Stimulated activated CD4-positive, alpha-beta T cell treated with anti-CD3 and anti-CD28 coated beads, Interleukin-15, amount 100 ng/mL, for 48 hours (primary cell): ENCODE measurements around the gene ZMYM5.
"Not testable (repeated sequence)": the region's sequence is repeated elsewhere in the genome, so short reads cannot be mapped to it uniquely, and the experiment has no call there.

Source experiments
- DNase-seq, 2 donors: peaks; one replicate each; pipeline ENCODE4 v3.0.0-alpha.2; 2020; ENCODE audit warnings: low read depth in 2 of 2

Gene ZMYM5

DNA sequence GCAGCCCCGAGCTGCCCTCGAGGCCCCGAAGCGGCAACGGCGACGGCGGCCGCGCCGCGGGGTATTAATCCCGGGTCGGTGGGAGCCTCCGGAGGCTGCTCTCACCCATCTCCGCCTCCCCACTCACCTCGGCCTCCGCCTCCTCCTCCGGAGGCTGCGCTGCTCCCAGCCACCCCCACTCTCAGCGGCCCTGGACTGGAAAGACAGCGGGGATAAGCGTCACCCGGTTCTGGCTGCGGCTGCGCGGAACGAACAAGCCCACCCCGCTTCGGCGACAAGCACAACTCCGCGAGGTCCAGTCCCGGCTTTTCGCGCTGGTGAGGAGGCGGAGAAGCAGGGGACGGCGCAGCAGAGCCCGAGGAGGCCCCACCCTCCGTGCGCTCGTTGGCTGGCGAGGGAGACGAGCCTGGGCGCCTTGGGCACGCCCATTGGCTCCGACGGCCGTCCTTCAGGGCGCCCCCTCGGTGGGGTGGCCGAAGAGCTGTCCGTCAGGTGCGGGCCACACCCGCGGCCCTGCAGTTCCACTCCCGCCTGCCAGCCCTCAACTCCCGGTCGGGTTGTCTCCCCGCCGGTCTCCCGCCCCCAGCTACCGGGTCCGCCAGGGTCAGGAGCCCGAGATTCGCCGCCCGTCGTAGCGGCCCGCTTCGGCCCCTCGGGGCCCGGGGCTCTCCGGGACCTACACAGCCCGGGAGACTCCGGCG lies at the start of gene ZMYM5:
Gene ZMYM5 (minus strand): TSS at position 327 of the 701 bp plus-strand sequence. CDS start 11,469 bp downstream, outside the sequence.
- peak; percentile 95 to 96 for DNase-seq

GRCh38 chr13:19910336-19911072 lies 47.1 kb upstream of the ZMYM5 start:
- DNase-seq, result no peak

- no peak for DNase-seq
These were observed 45.0 kb upstream of the ZMYM5 start for GRCh38 chr13:19908350-19908986.

- DNase-seq, result not testable (repeated sequence)
These were observed 42.2 kb upstream of the ZMYM5 start for GRCh38 chr13:19905487-19906195.

- DNase-seq, result no peak
These were observed 26.6 kb upstream of the ZMYM5 start for GRCh38 chr13:19890030-19890429.

- no peak for DNase-seq
These were observed 25.4 kb upstream of the ZMYM5 start for GRCh38 chr13:19888799-19889198.

DNA sequence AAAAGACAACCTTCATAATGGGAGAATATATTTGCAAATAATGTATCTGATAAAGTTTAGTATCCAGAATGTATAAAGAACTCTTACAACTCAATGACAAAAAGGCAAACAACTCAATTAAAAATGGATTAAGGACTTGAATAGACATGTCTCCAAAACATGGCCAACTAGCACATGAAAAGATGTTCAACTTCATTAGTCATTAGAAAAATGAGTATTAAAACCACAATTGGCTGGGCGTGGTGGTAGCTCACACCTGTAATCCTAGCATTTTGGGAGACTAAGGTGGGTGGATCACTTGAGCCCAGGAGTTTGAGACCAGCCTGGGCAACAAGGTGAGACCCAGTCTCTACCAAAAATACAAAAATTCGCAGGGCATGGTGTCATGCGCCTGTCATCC lies 18.8 kb upstream of the ZMYM5 start:
- no peak for DNase-seq

DNA sequence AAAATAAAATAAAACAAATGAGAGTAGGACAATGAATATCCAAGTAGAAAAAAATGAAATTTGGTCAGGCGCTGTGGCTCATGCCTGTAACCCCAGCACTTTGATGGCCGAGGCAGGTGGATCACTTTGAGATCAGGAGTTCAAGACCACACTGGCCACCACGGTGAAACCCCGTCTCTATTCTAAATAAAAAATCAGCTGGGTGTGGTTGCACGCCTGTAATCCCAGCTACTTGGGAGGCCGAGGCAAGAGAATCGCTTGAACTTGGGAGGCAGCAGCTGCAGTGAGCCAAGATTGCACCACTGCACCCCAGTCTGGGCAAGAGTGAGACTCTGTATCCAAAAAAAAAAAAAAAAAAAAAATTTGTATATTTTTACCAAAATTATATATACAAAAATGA lies 18.2 kb upstream of the ZMYM5 start:
- DNase-seq, result no peak

GRCh38 chr13:19864746-19865309 lies 1.4 kb upstream of the ZMYM5 start:
- DNase-seq, result peak; percentile 59 to 60

GRCh38 chr13:19864024-19864745 lies 736 bp upstream of the ZMYM5 start:
- DNase-seq, result peak; percentile 39 to 43

- DNase-seq, result peak; percentile 17 to 28
These were observed 752 bp downstream of the ZMYM5 start for GRCh38 chr13:19862481-19863313.

GRCh38 chr13:19861762-19862161 lies 1.7 kb downstream of the ZMYM5 start:
- DNase-seq, result no peak

GRCh38 chr13:19860884-19861655 lies 2.4 kb downstream of the ZMYM5 start:
- no peak for DNase-seq

DNA sequence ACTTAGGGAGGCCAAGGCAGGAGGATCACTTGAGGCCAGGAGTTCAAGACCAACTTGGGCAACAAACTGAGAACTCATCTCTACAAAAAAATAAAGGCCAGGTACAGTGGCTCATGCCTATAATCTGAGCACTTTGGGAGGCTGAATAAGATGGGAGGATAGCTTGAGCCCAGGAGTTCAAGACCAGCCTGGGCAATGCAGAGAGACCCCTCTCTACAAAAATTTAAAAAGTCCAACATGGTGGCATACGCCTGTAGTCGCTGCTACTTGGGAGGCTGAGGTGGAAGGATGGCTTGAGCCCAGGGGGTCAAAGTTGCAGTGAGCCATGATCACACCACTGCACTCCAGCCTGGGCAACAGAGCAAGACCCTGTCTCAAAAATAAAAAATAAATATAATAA lies 5.8 kb downstream of the ZMYM5 start:
- DNase-seq, result not testable (repeated sequence)

DNA sequence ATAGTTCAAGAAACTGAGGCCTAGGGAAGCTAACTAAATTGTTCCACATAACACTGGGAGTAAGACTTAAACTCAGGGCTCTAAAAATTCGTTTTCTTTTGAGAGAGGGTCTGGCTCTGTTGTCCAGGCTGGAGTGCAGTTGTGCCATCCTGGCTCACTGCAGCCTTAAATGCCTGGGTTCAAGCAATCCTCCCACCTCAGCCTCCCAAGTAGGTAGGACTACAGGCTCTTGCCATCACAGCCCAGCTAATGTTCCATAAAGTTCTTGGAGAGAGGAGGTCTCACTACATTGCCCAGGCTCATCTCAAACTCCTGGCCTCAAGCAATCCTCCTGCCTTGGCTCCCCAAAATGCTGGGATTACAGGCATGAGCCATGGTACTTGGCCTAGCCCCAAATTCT lies 10.7 kb downstream of the ZMYM5 start:
- DNase-seq, result no peak

GRCh38 chr13:19845758-19846157 lies 17.7 kb downstream of the ZMYM5 start:
- DNase-seq, result no peak

- no peak for DNase-seq
These were observed 24.6 kb downstream of the ZMYM5 start for GRCh38 chr13:19838865-19839275.

DNA sequence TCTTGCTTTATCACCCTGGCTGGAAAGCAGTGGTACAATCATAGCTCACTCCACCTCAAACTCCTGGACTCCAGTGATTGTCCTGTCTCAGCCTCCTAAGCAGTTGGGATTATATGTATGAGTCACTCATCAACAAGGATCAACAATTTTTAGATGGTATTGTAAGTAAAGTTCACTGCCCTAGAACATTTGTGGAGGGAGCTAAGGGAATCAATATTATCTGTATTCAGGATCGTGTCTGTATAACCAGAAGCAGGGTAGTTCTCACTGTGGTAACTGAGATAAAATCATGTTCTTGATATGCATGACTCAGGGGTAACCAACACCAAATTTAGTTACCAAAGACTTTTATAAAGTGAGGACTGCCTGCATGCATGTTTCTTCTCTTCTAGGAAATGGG lies 27.0 kb downstream of the ZMYM5 start:
- DNase-seq, result no peak

- no peak for DNase-seq
These were observed 28.7 kb downstream of the ZMYM5 start for GRCh38 chr13:19834704-19835103.
